Sigmoid colon (tissue), 3 donors: ENCODE results near the gene RNU1-4.
"Not testable (repeated sequence)": the region's sequence is repeated elsewhere in the genome, so short reads cannot be mapped to it uniquely, and the experiment has no call there.

Experiments used
- POLR2A ChIP-seq, 2 donors: fragments of 450-650 bp; IDR thresholded peaks; one replicate each; pipeline ENCODE4 v1.6.1; 2016; ENCODE audit warnings: antibody characterized with exemption in 2 of 2, mild to moderate bottlenecking in 2 of 2, moderate library complexity in 2 of 2
- TF ChIP-seq, protein P1 (sequence below), 4 experiments: fragments of 450-650 bp in 3 of 4; fragments of 200-600 bp in 1 of 4; IDR thresholded peaks; one replicate each; pipeline ENCODE4 v1.5.1; 2016 to 2019; ENCODE audit warnings: antibody characterized with exemption in 4 of 4, mild to moderate bottlenecking in 3 of 4, moderate library complexity in 2 of 4

DNA sequence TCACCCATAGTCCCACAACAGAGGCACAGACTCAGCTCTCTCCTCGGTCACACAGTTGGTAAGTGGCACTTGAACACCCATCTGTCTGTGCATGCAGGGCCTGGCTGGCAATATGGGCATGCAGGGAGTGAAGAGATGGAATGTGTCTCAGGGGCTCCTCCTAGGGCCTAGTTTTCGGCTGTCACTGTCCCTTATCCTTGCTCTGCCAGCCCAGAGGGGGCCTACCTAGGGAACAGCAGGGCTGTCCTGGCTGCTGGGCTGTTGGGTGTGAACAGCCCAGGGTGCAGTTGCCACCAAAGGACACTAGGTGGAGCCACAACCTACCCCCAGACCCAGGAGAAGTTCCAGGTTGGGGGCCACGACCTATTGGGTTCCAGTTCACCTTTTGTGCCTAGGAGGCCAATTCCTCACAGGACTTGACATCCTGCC is 30.6 kb upstream of the RNU1-4 start:
- TF ChIP-seq, protein P1, sequence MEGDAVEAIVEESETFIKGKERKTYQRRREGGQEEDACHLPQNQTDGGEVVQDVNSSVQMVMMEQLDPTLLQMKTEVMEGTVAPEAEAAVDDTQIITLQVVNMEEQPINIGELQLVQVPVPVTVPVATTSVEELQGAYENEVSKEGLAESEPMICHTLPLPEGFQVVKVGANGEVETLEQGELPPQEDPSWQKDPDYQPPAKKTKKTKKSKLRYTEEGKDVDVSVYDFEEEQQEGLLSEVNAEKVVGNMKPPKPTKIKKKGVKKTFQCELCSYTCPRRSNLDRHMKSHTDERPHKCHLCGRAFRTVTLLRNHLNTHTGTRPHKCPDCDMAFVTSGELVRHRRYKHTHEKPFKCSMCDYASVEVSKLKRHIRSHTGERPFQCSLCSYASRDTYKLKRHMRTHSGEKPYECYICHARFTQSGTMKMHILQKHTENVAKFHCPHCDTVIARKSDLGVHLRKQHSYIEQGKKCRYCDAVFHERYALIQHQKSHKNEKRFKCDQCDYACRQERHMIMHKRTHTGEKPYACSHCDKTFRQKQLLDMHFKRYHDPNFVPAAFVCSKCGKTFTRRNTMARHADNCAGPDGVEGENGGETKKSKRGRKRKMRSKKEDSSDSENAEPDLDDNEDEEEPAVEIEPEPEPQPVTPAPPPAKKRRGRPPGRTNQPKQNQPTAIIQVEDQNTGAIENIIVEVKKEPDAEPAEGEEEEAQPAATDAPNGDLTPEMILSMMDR (IDR thresholded peaks at IDR 0.05): peak in 3 of 4 experiments; percentile 10 to 74 (median 43)
- TF ChIP-seq POLR2A (IDR thresholded peaks at IDR 0.05): not testable (repeated sequence)
